Thymus (tissue), 11 donors: ENCODE data around the gene TCEANC2. TPM values are rescaled to one million over a fixed set of nuclear protein-coding genes. Genes with fewer than 3 reads are reported as not detected.
A peak's percentile ranks its signal among the peaks of the same experiment; 100 is the strongest.

ENCODE experiments used
- DNase-seq, 9 donors: peaks; one replicate each; pipeline ENCODE4 v3.0.0-alpha.2; 2013; ENCODE audit warnings: low spot score in 9 of 9, low read depth in 6 of 9, missing footprints in 1 of 9
- H3K27ac ChIP-seq, 2 donors: one replicate each; pipeline ENCODE4 v1.5.1; 2013; ENCODE audit warnings: control low read depth in 1 of 2, low read depth in 1 of 2, low read length in 1 of 2, mild to moderate bottlenecking in 1 of 2, moderate library complexity in 1 of 2
- H3K27me3 ChIP-seq, 2 donors: one replicate each; pipeline ENCODE4 v1.5.1; 2013; ENCODE audit warnings: low read length in 1 of 2; ENCODE audit not compliant: control insufficient read depth in 2 of 2, insufficient read depth in 1 of 2
- H3K36me3 ChIP-seq, 2 donors: one replicate each; pipeline ENCODE4 v1.5.1; 2013; ENCODE audit warnings: low read length in 1 of 2, mild to moderate bottlenecking in 1 of 2, moderate library complexity in 1 of 2; ENCODE audit not compliant: control insufficient read depth in 2 of 2, insufficient read depth in 2 of 2
- H3K4me1 ChIP-seq, 2 donors: one replicate each; pipeline ENCODE4 v1.5.1; 2013; ENCODE audit warnings: low read length in 2 of 2; ENCODE audit not compliant: control insufficient read depth in 2 of 2, insufficient read depth in 2 of 2
- H3K4me3 ChIP-seq, 2 donors: one replicate each; pipeline ENCODE4 v1.5.1; 2013; ENCODE audit warnings: low read length in 2 of 2, control low read depth in 1 of 2, mild to moderate bottlenecking in 1 of 2
- H3K9me3 ChIP-seq, 2 donors: one replicate each; pipeline ENCODE4 v1.5.1; 2013; ENCODE audit warnings: low read length in 1 of 2, mild to moderate bottlenecking in 1 of 2; ENCODE audit not compliant: control insufficient read depth in 2 of 2, insufficient read depth in 1 of 2
- WGBS: extraction: QIAGEN DNeasy Blood & Tissue Kit; methylation state at CpG from one replicate; pipeline ENCODE4 v1.1.7; 2013; 5-methylcytosine and 5-hydroxymethylcytosine counted together
- polyA plus RNA-seq: library from polyadenylated mRNA; stranded (reverse); fragments of 200-250 nt; gene quantifications from one replicate; pipeline ENCODE4 v1.2.3, GENCODE V29; 2013
- total RNA-seq: library from RNA; stranded (reverse); fragments of 120-200 nt; gene quantifications from one replicate; pipeline ENCODE4 v1.2.4, GENCODE V29; 2013
- donor health status: healthy.

The TCEANC2 gene
- total and polyA plus RNA-seq, 2 donors = 4.0 to 5.2 TPM

- Histone ChIP-seq H3K27ac (no peak overlapping the region), H3K27me3 (peaks cover 0 to 11% of the 10 kb centered on the region in 2 donors), H3K4me1 (peaks cover 0 to 18% of the 10 kb centered on the region in 2 donors), H3K4me3 (no peak overlapping the region), H3K36me3 (no peaks in the 10 kb centered on the region), H3K9me3 (peaks cover 1 to 3% of the 10 kb centered on the region in 2 donors)
- DNase-seq = no peak
- 74% methylated on average over 14 of the region's 14 CpGs for WGBS
Observed at GRCh38 chr1:54122135-54122751, 68.8 kb downstream of the TCEANC2 start.

GRCh38 chr1:54122992-54123391, 69.6 kb downstream of the TCEANC2 start:
- Histone ChIP-seq H3K27ac (no peak overlapping the region), H3K4me1 (peaks cover 0 to 18% of the 10 kb centered on the region in 2 donors), H3K27me3 (peaks cover 0 to 11% of the 10 kb centered on the region in 2 donors), H3K4me3 (no peak overlapping the region), H3K9me3 (peaks cover 1 to 11% of the 10 kb centered on the region in 2 donors), H3K36me3 (no peaks in the 10 kb centered on the region)
- WGBS = 98% methylated on average over 8 of the region's 8 CpGs
- no peak for DNase-seq

- H3K27ac ChIP-seq = no peak overlapping the region
- H3K27me3 ChIP-seq = peaks cover 0 to 11% of the 10 kb centered on the region in 2 donors
- peaks cover 1 to 11% of the 10 kb centered on the region in 2 donors for H3K9me3 ChIP-seq
- DNase-seq = peak in 1 of 9 donors; percentile 13
- no peak overlapping the region for H3K4me3 ChIP-seq
- 75% methylated on average over 9 of the region's 9 CpGs for WGBS
- H3K4me1 ChIP-seq = peaks cover 0 to 18% of the 10 kb centered on the region in 2 donors
- H3K36me3 ChIP-seq = no peaks in the 10 kb centered on the region
Observed at GRCh38 chr1:54124472-54124871, 71.1 kb downstream of the TCEANC2 start.

GRCh38 chr1:54124906-54125305, 71.5 kb downstream of the TCEANC2 start:
- WGBS = 94% methylated on average over 7 of the region's 7 CpGs
- no peak for DNase-seq
- H3K27ac ChIP-seq = no peak overlapping the region
- no peak overlapping the region for H3K4me3 ChIP-seq
- peaks cover 1 to 11% of the 10 kb centered on the region in 2 donors for H3K9me3 ChIP-seq
- no peaks in the 10 kb centered on the region for H3K36me3 ChIP-seq
- H3K4me1 ChIP-seq = peaks cover 0 to 18% of the 10 kb centered on the region in 2 donors
- H3K27me3 ChIP-seq = peaks cover 0 to 11% of the 10 kb centered on the region in 2 donors

GRCh38 chr1:54125386-54126070, 72.1 kb downstream of the TCEANC2 start:
- 84% methylated on average over 8 of the region's 8 CpGs for WGBS
- H3K9me3 ChIP-seq = peaks cover 0 to 11% of the 10 kb centered on the region in 2 donors
- no peak for DNase-seq
- H3K4me1 ChIP-seq = peaks cover 0 to 18% of the 10 kb centered on the region in 2 donors
- H3K4me3 ChIP-seq = no peak overlapping the region
- no peaks in the 10 kb centered on the region for H3K36me3 ChIP-seq
- peaks cover 0 to 11% of the 10 kb centered on the region in 2 donors for H3K27me3 ChIP-seq
- H3K27ac ChIP-seq = no peak overlapping the region

- H3K27ac ChIP-seq = no peak overlapping the region
- no peak for DNase-seq
- 98% methylated on average over 3 of the region's 3 CpGs for WGBS
Observed at GRCh38 chr1:54126271-54126815, 72.9 kb downstream of the TCEANC2 start.

GRCh38 chr1:54127594-54128300, 74.3 kb downstream of the TCEANC2 start:
- Histone ChIP-seq H3K27me3 (no peaks in the 10 kb centered on the region), H3K36me3 (no peaks in the 10 kb centered on the region), H3K4me3 (no peak overlapping the region), H3K4me1 (peaks cover 0 to 11% of the 10 kb centered on the region in 2 donors), H3K9me3 (peaks cover 0 to 11% of the 10 kb centered on the region in 2 donors), H3K27ac (no peak overlapping the region)
- WGBS = 75% methylated on average over 7 of the region's 7 CpGs
- no peak for DNase-seq

More at GRCh38 chr1:54126271-54126815, 72.9 kb downstream of the TCEANC2 start:
- no peaks in the 10 kb centered on the region for H3K36me3 ChIP-seq
- H3K4me3 ChIP-seq = no peak overlapping the region
- peaks cover 0 to 9% of the 10 kb centered on the region in 2 donors for H3K27me3 ChIP-seq
- peaks cover 0 to 11% of the 10 kb centered on the region in 2 donors for H3K9me3 ChIP-seq
- peaks cover 0 to 15% of the 10 kb centered on the region in 2 donors for H3K4me1 ChIP-seq

GRCh38 chr1:54129858-54130257, 76.5 kb downstream of the TCEANC2 start:
- Histone ChIP-seq H3K27me3 (no peaks in the 10 kb centered on the region), H3K9me3 (peaks cover 0 to 11% of the 10 kb centered on the region in 2 donors), H3K27ac (no peak overlapping the region), H3K4me1 (peaks cover 0 to 5% of the 10 kb centered on the region in 2 donors), H3K4me3 (no peak overlapping the region), H3K36me3 (no peaks in the 10 kb centered on the region)
- DNase-seq = no peak
- 97% methylated on average over 2 of the region's 2 CpGs for WGBS
